SK-N-MC (cell line): Measurements from ENCODE around the gene PTPRM.

Experiments
- EZH2 ChIP-seq: fragments of 200-600 bp; sonication (generic); IDR thresholded peaks from one replicate; pipeline ENCODE4 v1.6.1; 2017; ENCODE audit warnings: antibody characterized with exemption
- FOXP2 ChIP-seq: optimal IDR thresholded peaks from 2 replicates; pipeline ENCODE3; 2011; ENCODE audit warnings: mild to moderate bottlenecking, moderate library complexity; ENCODE audit not compliant: insufficient read depth; ENCODE audit errors: extremely low read length, control extremely low read depth
- POLR2AphosphoS5 ChIP-seq: IDR thresholded peaks from 2 replicates; pipeline ENCODE4 v1.6.1; 2012; ENCODE audit warnings: mild to moderate bottlenecking, low read depth, low read length, borderline replicate concordance

- no peak for TF ChIP-seq POLR2AphosphoS5
- TF ChIP-seq EZH2 = no peak
- TF ChIP-seq FOXP2 = no peak
Measured at GRCh38 chr18:7586379-7586778, 19.3 kb downstream of the PTPRM start.
